T-cell (primary cell): Measurements from ENCODE around the gene POTEM. TPM values are rescaled to one million over a fixed set of nuclear protein-coding genes. Genes with fewer than 3 reads are reported as not detected.
"Not testable (repeated sequence)": the region's sequence is repeated elsewhere in the genome, so short reads cannot be mapped to it uniquely, and the experiment has no call there.

Source experiments
- ATAC-seq, 4 experiments: fragments of 200-7000 bp in 3 of 4; fragments of 150-1000 bp in 1 of 4; cut with Tn5 transposase; replicated peaks in 1 of 4; 1 replicate in 3 of 4; 2 replicates in 1 of 4; pipeline ENCODE4 v1.10.0; 2021; ENCODE audit warnings: moderate library complexity in 3 of 4, mild to moderate bottlenecking in 2 of 4, moderate number of reproducible peaks in 1 of 4
- CTCF ChIA-PET, 2 donors: fragments of 300-600 bp; sonication (Branson Sonifier 250); formaldehyde crosslinking; loops; one replicate each; lab custom pipeline; 2022; ENCODE audit warnings: antibody characterized with exemption in 2 of 2; lab: Charles Lee
- POLR2A ChIA-PET, 2 donors: fragments of 300-600 bp; sonication (Branson Sonifier 250); formaldehyde crosslinking; loops; one replicate each; lab custom pipeline; 2022; ENCODE audit warnings: antibody characterized with exemption in 2 of 2; lab: Charles Lee
- DNase-seq, 35 experiments: peaks; one replicate each; pipeline versions ENCODE4 v3.0.0 to v3.0.0-alpha.2; 2013 to 2023
- H3K27ac ChIP-seq: one replicate; pipeline ENCODE4 v1.5.1; 2013; ENCODE audit warnings: low read length
- H3K27me3 ChIP-seq, 2 experiments: replicated peaks in 1 of 2; 1 replicate in 1 of 2; 2 replicates in 1 of 2; pipeline versions ENCODE4 v1.6.1 to v1.7.0; 2013; ENCODE audit warnings: low read length in 1 of 2, mixed read lengths in 1 of 2; ENCODE audit not compliant: control insufficient read depth in 2 of 2, insufficient read depth in 2 of 2; ENCODE audit errors: extremely low read depth in 1 of 2
- H3K36me3 ChIP-seq, 2 donors: 1 replicate in 1 of 2; 2 replicates in 1 of 2; pipeline versions ENCODE4 v1.6.1 to v1.7.0; 2013; ENCODE audit warnings: low read length in 1 of 2; ENCODE audit not compliant: control insufficient read depth in 2 of 2, insufficient read depth in 1 of 2; ENCODE audit errors: extremely low read depth in 1 of 2
- H3K4me1 ChIP-seq, 2 experiments: 1 replicate in 1 of 2; 2 replicates in 1 of 2; pipeline versions ENCODE4 v1.6.1 to v1.7.0; 2013; ENCODE audit warnings: low read length in 2 of 2, mixed read lengths in 1 of 2; ENCODE audit not compliant: insufficient read depth in 2 of 2, control insufficient read depth in 1 of 2; ENCODE audit errors: extremely low read depth in 1 of 2
- H3K4me3 ChIP-seq, 2 donors: 1 replicate in 1 of 2; 2 replicates in 1 of 2; pipeline versions ENCODE4 v1.5.1 to v1.7.0; 2013; ENCODE audit warnings: mild to moderate bottlenecking in 2 of 2, low read length in 1 of 2, moderate library complexity in 1 of 2; ENCODE audit not compliant: control insufficient read depth in 1 of 2; ENCODE audit errors: extremely low read depth in 1 of 2
- H3K9me3 ChIP-seq: 2 replicates; pipeline ENCODE4 v1.7.0; 2013
- H3K27ac Mint-ChIP-seq, 2 donors: one replicate each; pipeline ENCODE4 v1.8.0; 2020 to 2021; ENCODE audit warnings: mild to moderate bottlenecking in 2 of 2, mixed read lengths in 2 of 2
- H3K27me3 Mint-ChIP-seq, 2 donors: one replicate each; pipeline ENCODE4 v1.8.0; 2021 to 2022; ENCODE audit warnings: mixed read lengths in 2 of 2
- H3K36me3 Mint-ChIP-seq: one replicate; pipeline ENCODE4 v1.8.0; 2021; ENCODE audit warnings: mixed read lengths
- H3K4me1 Mint-ChIP-seq, 3 donors: one replicate each; pipeline ENCODE4 v1.8.0; 2020 to 2022; ENCODE audit warnings: mixed read lengths in 3 of 3, mild to moderate bottlenecking in 1 of 3
- H3K4me3 Mint-ChIP-seq, 3 donors: one replicate each; pipeline ENCODE4 v1.8.0; 2020 to 2022; ENCODE audit warnings: mild to moderate bottlenecking in 3 of 3, mixed read lengths in 3 of 3, moderate library complexity in 3 of 3
- H3K9me3 Mint-ChIP-seq, 3 donors: one replicate each; pipeline ENCODE4 v1.8.0; 2020 to 2022; ENCODE audit warnings: mixed read lengths in 3 of 3
- WGBS: methylation state at CpG from one replicate; pipeline ENCODE4 v1.1.5; 2013; ENCODE audit warnings: missing lambda C conversion rate; ENCODE audit not compliant: insufficient coverage; 5-methylcytosine and 5-hydroxymethylcytosine counted together
- total RNA-seq, 35 experiments: library from RNA in 6 of 35; stranded (reverse) in 6 of 35; fragments of 120-200 nt in 1 of 35; gene quantifications; one replicate each; pipeline versions ENCODE4 v1.2.1 to v1.2.4 and lab custom pipeline; 2013 to 2026

Gene POTEM
- total RNA-seq (not detected), total RNA-seq (lab: John Stamatoyannopoulos, UW) (0 to 0.05 (median 0) reads per million in 29 experiments)
- total RNA-seq (2013) = not detected

GRCh38 chr14:18967134-18967533 is at the start of gene POTEM:
TSS of gene POTEM (plus strand) at chr14:18967434. CDS start at chr14:18967486, 52 bp downstream.
- H3K27me3 ChIP-seq, H3K4me1 Mint-ChIP-seq, DNase-seq, ATAC-seq, H3K36me3 ChIP-seq, H3K4me3 Mint-ChIP-seq, H3K27me3 Mint-ChIP-seq, H3K4me1 ChIP-seq, POLR2A ChIA-PET, H3K36me3 Mint-ChIP-seq, H3K9me3 Mint-ChIP-seq, H3K27ac Mint-ChIP-seq, CTCF ChIA-PET, H3K9me3 ChIP-seq, H3K27ac ChIP-seq, H3K4me3 ChIP-seq: not testable (repeated sequence)
- no CpG with 5 or more reads among the region's 13 CpGs for WGBS

- H3K9me3 Mint-ChIP-seq, H3K4me1 ChIP-seq, H3K36me3 ChIP-seq, H3K27ac Mint-ChIP-seq, H3K9me3 ChIP-seq, H3K4me1 Mint-ChIP-seq, H3K27ac ChIP-seq, ATAC-seq, H3K27me3 ChIP-seq, H3K27me3 Mint-ChIP-seq, POLR2A ChIA-PET, H3K4me3 ChIP-seq, CTCF ChIA-PET, H3K36me3 Mint-ChIP-seq, DNase-seq, H3K4me3 Mint-ChIP-seq: not testable (repeated sequence)
- WGBS = no CpG with 5 or more reads among the region's 8 CpGs
Measured at GRCh38 chr14:18918345-18918744, 48.9 kb upstream of the POTEM start.

- WGBS = no CpG with 5 or more reads among the region's 19 CpGs
- DNase-seq, H3K4me3 ChIP-seq, CTCF ChIA-PET, H3K36me3 ChIP-seq, POLR2A ChIA-PET, H3K4me3 Mint-ChIP-seq, H3K27ac ChIP-seq, H3K4me1 ChIP-seq, H3K9me3 ChIP-seq, H3K36me3 Mint-ChIP-seq, ATAC-seq, H3K9me3 Mint-ChIP-seq, H3K27ac Mint-ChIP-seq, H3K27me3 ChIP-seq, H3K27me3 Mint-ChIP-seq, H3K4me1 Mint-ChIP-seq: not testable (repeated sequence)
Measured at GRCh38 chr14:18920052-18920451, 47.2 kb upstream of the POTEM start.

GRCh38 chr14:18921055-18921701 is 46.1 kb upstream of the POTEM start:
- DNase-seq, H3K27ac ChIP-seq, H3K9me3 Mint-ChIP-seq, CTCF ChIA-PET, H3K4me3 Mint-ChIP-seq, H3K27me3 ChIP-seq, H3K27ac Mint-ChIP-seq, H3K36me3 ChIP-seq, POLR2A ChIA-PET, H3K4me3 ChIP-seq, H3K9me3 ChIP-seq, H3K4me1 Mint-ChIP-seq, H3K27me3 Mint-ChIP-seq, H3K36me3 Mint-ChIP-seq, H3K4me1 ChIP-seq: not testable (repeated sequence)
- no CpG with 5 or more reads among the region's 5 CpGs for WGBS
- ATAC-seq = peak in 1 of 4 experiments; percentile 14

GRCh38 chr14:18936848-18937247 is 30.4 kb upstream of the POTEM start:
- H3K9me3 Mint-ChIP-seq, ATAC-seq, H3K27me3 Mint-ChIP-seq, H3K9me3 ChIP-seq, H3K4me1 ChIP-seq, DNase-seq, H3K36me3 Mint-ChIP-seq, H3K4me3 Mint-ChIP-seq, H3K27ac Mint-ChIP-seq, H3K36me3 ChIP-seq, POLR2A ChIA-PET, H3K4me1 Mint-ChIP-seq, H3K4me3 ChIP-seq, H3K27me3 ChIP-seq, CTCF ChIA-PET, H3K27ac ChIP-seq: not testable (repeated sequence)
- no CpG with 5 or more reads among the region's 9 CpGs for WGBS

- H3K9me3 ChIP-seq, H3K4me1 Mint-ChIP-seq, POLR2A ChIA-PET: not testable (repeated sequence)
Measured at GRCh38 chr14:18938733-18939132, 28.5 kb upstream of the POTEM start.

GRCh38 chr14:18949939-18950338 is 17.3 kb upstream of the POTEM start:
- H3K9me3 Mint-ChIP-seq, H3K4me1 Mint-ChIP-seq, H3K9me3 ChIP-seq, POLR2A ChIA-PET, H3K36me3 Mint-ChIP-seq, H3K27me3 Mint-ChIP-seq, H3K27ac Mint-ChIP-seq, H3K4me3 ChIP-seq, H3K4me3 Mint-ChIP-seq, H3K36me3 ChIP-seq, ATAC-seq, H3K27ac ChIP-seq, H3K4me1 ChIP-seq, H3K27me3 ChIP-seq, CTCF ChIA-PET: not testable (repeated sequence)
- no CpG with 5 or more reads among the region's 6 CpGs for WGBS
- peak in 1 of 35 experiments; percentile 4 for DNase-seq

More at GRCh38 chr14:18938733-18939132, 28.5 kb upstream of the POTEM start:
- H3K27ac ChIP-seq, ATAC-seq, H3K9me3 Mint-ChIP-seq, H3K4me3 Mint-ChIP-seq, H3K36me3 ChIP-seq, H3K4me3 ChIP-seq, DNase-seq, CTCF ChIA-PET, H3K36me3 Mint-ChIP-seq, H3K27me3 ChIP-seq, H3K27ac Mint-ChIP-seq, H3K4me1 ChIP-seq, H3K27me3 Mint-ChIP-seq: not testable (repeated sequence)
- no CpG with 5 or more reads among the region's 2 CpGs for WGBS
